GM12864 (cell line): ENCODE results near the gene DOK1.

Source experiments
- DNase-seq: peaks from one replicate; pipeline ENCODE4 v3.0.0-alpha.2; 2011; ENCODE audit warnings: low read depth
- H3K4me3 ChIP-seq: 2 replicates; pipeline ENCODE4 v1.5.1; 2011; ENCODE audit warnings: mild to moderate bottlenecking, low read depth, low read length, control low read depth
- TF ChIP-seq, protein P1 (sequence below): IDR thresholded peaks from 2 replicates; pipeline ENCODE4 v1.5.1; 2011; ENCODE audit warnings: low read depth, mild to moderate bottlenecking, moderate library complexity, low read length, control low read depth, inconsistent platforms; ENCODE audit errors: missing control alignments

DOK1 gene

GRCh38 chr2:74548900-74549826 lies 5.4 kb upstream of the DOK1 start:
- TF ChIP-seq, protein P1, sequence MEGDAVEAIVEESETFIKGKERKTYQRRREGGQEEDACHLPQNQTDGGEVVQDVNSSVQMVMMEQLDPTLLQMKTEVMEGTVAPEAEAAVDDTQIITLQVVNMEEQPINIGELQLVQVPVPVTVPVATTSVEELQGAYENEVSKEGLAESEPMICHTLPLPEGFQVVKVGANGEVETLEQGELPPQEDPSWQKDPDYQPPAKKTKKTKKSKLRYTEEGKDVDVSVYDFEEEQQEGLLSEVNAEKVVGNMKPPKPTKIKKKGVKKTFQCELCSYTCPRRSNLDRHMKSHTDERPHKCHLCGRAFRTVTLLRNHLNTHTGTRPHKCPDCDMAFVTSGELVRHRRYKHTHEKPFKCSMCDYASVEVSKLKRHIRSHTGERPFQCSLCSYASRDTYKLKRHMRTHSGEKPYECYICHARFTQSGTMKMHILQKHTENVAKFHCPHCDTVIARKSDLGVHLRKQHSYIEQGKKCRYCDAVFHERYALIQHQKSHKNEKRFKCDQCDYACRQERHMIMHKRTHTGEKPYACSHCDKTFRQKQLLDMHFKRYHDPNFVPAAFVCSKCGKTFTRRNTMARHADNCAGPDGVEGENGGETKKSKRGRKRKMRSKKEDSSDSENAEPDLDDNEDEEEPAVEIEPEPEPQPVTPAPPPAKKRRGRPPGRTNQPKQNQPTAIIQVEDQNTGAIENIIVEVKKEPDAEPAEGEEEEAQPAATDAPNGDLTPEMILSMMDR = no peak
- peak overlapping the region; percentile 80 for H3K4me3 ChIP-seq
- DNase-seq = no peak

GRCh38 chr2:74550231-74550630 lies 4.3 kb upstream of the DOK1 start:
- no peak for DNase-seq
- H3K4me3 ChIP-seq = peak overlapping the region; percentile 80
- TF ChIP-seq, protein P1 = no peak

GRCh38 chr2:74551530-74551929 lies 3.0 kb upstream of the DOK1 start:
- TF ChIP-seq, protein P1 = no peak
- peak overlapping the region; percentile 84 for H3K4me3 ChIP-seq
- no peak for DNase-seq

- TF ChIP-seq, protein P1 = no peak
These were observed 2.3 kb upstream of the DOK1 start for GRCh38 chr2:74551942-74552913.

DNA sequence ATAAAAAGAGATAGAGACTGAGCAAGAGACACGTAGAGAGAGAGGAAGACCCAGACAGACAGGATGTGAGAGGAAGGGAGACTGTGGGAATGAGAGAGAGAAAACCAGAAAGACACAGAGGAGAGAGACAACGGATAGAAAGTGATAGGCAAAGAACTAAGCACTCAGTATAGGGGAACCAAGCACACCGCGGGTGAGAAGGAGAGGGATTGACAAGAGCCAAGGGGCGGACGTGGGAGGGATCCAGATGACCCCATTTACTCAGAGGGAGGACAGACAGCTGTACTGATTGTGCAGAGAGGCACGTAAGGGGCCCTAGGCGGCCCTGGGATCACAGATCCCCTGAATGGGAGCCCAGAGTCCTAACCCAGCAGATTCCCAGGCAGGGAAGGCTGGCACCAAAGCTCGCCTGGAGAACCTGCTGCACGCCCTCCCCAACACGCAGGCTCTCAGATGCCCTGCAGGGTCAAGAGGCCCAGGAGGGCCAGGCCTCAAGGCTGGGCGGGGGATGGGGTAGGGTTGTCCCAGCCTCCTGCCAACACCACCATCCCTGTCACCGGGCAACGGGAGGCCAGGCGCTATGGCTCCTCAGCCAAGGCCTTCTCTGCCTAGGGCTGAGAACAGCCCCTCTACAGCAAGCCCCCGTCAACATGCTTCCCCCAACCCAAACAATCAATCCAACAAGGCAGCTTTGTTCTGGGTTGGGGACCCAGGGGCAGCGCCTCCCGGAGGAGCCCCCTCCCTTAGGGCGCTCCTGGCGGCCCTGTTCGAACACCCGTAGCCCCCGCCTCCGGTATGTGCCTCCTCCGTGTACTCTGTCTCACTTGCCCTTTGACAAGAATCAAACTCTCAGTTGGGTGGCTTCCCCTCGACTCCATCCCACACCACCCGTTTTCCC lies 1.4 kb upstream of the DOK1 start:
- H3K4me3 ChIP-seq = peak overlapping the region; percentile 84
- DNase-seq = no peak
- TF ChIP-seq, protein P1 = no peak

More at GRCh38 chr2:74551942-74552913, 2.3 kb upstream of the DOK1 start:
- no peak for DNase-seq
- peak overlapping the region; percentile 84 for H3K4me3 ChIP-seq
